Muscle layer of duodenum (tissue), 2 donors: Measurements from ENCODE around the gene PI4KA.
"Not testable (repeated sequence)": the region's sequence is repeated elsewhere in the genome, so short reads cannot be mapped to it uniquely, and the experiment has no call there.

Experiments used
- H3K27ac ChIP-seq: one replicate; pipeline ENCODE4 v1.7.0; 2013; ENCODE audit warnings: mild to moderate bottlenecking, low read length
- H3K27me3 ChIP-seq: one replicate; pipeline ENCODE4 v1.7.0; 2013; ENCODE audit warnings: low read depth, mild to moderate bottlenecking, control low read depth, low read length
- H3K36me3 ChIP-seq, 2 donors: one replicate each; pipeline ENCODE4 v1.7.0; 2013; ENCODE audit warnings: low read length in 2 of 2, control low read depth in 1 of 2, mild to moderate bottlenecking in 1 of 2; ENCODE audit not compliant: insufficient read depth in 2 of 2, control insufficient read depth in 1 of 2
- H3K4me1 ChIP-seq, 2 donors: one replicate each; pipeline ENCODE4 v1.7.0; 2013; ENCODE audit warnings: low read length in 2 of 2, mild to moderate bottlenecking in 2 of 2, control low read depth in 1 of 2, moderate library complexity in 1 of 2; ENCODE audit not compliant: insufficient read depth in 2 of 2, control insufficient read depth in 1 of 2
- H3K4me3 ChIP-seq, 2 donors: one replicate each; pipeline ENCODE4 v1.7.0; 2013; ENCODE audit warnings: low read length in 2 of 2, low read depth in 1 of 2, mild to moderate bottlenecking in 1 of 2
- H3K9me3 ChIP-seq, 2 donors: one replicate each; pipeline ENCODE4 v1.7.0; 2013; ENCODE audit warnings: low read length in 2 of 2, control low read depth in 1 of 2, mild to moderate bottlenecking in 1 of 2; ENCODE audit not compliant: control insufficient read depth in 1 of 2
- donor health status: healthy.

PI4KA gene

DNA sequence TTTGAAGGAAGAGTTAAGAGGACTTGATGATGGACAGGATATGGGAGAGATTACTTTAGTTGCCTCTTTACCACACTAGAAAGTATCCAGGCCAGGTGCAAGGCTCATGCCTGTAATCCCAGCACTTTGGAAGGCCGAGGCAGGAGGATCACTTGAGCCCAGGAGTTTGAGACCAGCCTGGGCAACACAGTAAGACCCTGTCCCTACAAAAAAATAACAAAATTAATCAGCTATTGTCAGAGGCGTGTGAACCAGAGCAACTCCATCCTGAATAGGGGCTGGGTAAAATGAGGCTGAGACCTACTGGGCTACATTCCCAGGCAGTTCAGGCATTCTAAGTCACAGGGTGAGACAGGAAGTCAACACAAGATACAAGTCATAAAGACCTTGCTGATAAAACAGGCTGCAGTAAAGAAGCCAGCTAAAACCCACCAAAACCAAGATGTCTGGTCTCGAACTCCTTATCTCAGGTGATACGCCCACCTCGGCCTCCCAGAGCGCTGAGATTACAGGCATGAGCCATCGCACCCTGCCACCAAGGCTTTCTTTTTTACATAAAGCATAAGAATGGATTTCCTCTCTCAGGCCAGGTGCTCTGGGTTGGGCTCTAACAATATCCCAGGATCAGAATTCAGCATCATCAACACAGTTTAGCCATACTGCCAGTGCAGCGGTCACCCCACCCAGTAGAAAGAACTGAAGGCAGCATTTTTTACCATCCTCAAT lies 17.8 kb downstream of the PI4KA start:
- H3K27me3 ChIP-seq = no peaks in the 10 kb centered on the region
- no peaks in the 10 kb centered on the region for H3K36me3 ChIP-seq
- no peaks in the 10 kb centered on the region for H3K9me3 ChIP-seq
- peaks cover 0 to 6% of the 10 kb centered on the region in 2 donors for H3K4me1 ChIP-seq
- H3K4me3 ChIP-seq = no peak overlapping the region
- no peak overlapping the region for H3K27ac ChIP-seq

DNA sequence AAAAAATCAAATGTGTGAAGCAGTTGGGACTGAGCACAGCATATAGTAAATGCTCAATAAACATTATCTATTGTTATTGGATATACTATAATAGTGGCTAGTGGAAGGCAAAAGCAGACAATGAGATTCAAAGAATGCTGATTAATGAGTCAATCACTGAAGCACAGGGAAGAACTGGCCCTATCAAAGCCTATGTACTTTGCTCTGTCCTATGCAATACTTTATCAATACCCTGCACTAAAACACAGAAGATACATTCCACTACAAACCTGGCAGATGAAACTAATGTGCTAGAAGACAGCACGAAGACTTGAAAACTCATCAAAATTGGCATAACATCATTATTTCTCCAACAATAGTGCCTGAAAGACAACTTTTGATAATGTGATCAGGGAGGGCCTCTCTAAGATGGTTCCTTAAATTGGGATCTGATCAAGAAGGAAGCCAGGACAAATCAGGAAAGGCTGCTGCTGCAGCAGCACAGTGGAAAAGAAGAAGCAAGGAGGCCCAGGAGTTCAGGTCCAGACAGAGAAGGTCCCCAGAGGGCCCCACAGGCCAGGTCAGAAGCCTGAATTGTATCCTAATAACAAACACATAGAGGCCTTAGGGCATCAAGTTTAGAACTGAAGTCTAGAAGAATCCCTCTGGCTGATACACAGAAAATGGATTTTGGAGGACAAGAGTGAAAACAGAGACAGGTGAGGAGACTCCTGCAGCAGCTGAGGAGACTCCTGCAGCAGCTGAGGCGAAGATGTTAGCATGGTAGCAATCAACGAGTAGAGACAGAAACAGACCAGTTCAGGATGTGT lies 18.6 kb downstream of the PI4KA start:
- Histone ChIP-seq H3K4me1 (peaks cover 0 to 7% of the 10 kb centered on the region in 2 donors), H3K27ac (no peak overlapping the region), H3K9me3 (no peaks in the 10 kb centered on the region), H3K4me3 (no peak overlapping the region), H3K36me3 (no peaks in the 10 kb centered on the region), H3K27me3 (no peaks in the 10 kb centered on the region)

DNA sequence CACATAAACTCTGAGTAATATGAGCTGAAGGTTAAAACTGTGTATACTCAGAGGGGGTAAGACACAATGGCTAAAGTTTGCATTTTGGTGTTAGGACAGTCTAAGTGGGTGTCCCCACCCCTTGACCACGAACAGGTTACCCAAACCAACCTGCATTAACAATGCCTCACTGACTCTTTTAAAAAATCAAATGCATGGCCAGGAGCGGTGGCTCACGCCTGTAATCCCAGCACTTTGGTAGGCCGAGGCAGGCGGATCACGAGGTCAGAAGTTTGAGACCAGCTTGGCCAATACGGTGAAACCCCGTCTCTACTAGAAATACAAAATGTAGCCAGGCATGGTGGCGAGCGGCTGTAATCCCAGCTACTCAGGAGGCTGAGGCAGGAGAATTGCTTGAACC lies 19.3 kb downstream of the PI4KA start:
- not testable (repeated sequence) for H3K27ac ChIP-seq, H3K27me3 ChIP-seq, H3K36me3 ChIP-seq, H3K9me3 ChIP-seq, H3K4me3 ChIP-seq
- peaks cover 0 to 12% of the 10 kb centered on the region in 2 donors for H3K4me1 ChIP-seq

DNA sequence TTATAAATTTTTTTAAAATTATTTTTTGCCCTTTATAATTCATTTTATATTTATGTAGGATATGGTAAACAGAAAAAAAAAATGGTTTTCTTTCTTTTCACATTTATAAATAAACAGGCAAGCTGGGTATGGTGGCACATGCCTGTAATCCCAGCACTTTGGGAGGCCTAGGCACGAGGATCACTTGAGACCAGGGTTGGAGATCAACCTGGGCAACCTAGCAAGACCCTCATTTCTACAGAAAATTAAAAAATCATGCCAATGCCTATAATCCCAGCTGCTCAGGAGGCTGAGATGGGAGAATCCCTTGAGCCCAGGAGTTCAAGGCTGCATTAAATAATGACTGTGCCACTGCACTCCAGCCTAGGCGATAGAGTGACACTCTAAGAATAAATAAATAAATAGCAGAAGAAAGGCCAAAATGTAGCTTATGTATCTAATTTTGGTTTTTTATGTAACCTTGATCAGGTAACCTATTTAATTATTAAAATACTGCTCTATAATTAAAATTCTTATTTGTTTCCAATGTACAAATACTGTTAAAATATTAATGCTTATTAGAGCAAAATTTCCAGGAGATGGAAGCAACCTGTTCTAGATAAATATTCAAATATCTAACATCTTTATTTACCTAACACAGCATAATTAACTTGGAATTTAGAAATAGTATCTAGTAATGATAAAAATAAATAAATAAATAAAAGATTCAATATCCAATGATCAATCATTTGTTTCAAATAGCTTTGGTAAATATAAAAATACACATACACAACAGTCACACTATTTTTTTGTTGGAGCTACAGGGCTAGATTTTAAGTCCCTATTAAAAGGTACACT lies 21.4 kb downstream of the PI4KA start:
- H3K4me3 ChIP-seq = no peak overlapping the region
- no peak overlapping the region for H3K27ac ChIP-seq
- H3K9me3 ChIP-seq = no peaks in the 10 kb centered on the region
- H3K4me1 ChIP-seq = peaks cover 0 to 15% of the 10 kb centered on the region in 2 donors
- no peaks in the 10 kb centered on the region for H3K27me3 ChIP-seq
- peaks cover 12 to 14% of the 10 kb centered on the region in 2 donors for H3K36me3 ChIP-seq

DNA sequence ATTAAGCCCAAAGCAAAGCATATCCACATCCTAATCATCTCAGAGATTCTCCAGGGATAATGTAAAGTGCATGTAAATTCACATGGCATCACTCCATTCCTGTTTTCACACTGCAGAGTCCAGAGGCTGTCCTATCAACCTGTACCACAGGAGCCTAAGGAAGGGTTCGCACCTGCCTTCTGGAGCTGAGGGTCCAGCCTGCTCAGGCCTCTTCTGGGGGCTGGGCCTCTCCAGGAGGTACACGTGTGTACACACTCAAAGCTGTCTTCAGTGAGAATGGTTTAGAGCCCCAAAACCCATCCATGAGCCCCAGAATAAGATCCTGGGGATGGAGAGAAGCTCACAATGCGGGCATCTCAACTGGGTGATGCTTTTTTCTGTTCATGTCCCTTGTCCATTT lies 23.9 kb downstream of the PI4KA start:
- H3K27ac ChIP-seq = no peak overlapping the region
- no peaks in the 10 kb centered on the region for H3K9me3 ChIP-seq
- peaks cover 14 to 19% of the 10 kb centered on the region in 2 donors for H3K36me3 ChIP-seq
- no peak overlapping the region for H3K4me3 ChIP-seq
- H3K4me1 ChIP-seq = peaks cover 0 to 15% of the 10 kb centered on the region in 2 donors
- H3K27me3 ChIP-seq = no peaks in the 10 kb centered on the region

DNA sequence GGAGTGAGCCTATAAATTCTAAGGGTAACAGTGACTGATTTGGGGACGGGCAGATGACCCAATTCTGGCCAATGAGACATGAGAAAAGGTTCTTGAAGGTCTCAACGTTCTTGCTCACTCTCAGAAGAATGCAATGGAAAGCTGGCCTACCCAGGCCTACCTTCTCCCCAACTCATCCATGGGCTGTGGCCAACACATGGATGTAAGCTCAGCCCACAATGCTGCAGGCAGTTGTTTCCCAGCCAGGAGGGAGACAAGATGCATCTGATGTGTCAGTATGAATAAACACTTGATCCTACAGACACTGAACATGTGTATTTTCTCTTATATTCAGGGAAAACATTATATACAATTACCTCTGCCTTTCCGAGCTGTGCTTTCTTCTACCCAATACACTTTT lies 24.4 kb downstream of the PI4KA start:
- Histone ChIP-seq H3K36me3 (peaks cover 14 to 19% of the 10 kb centered on the region in 2 donors), H3K4me3 (no peak overlapping the region), H3K27me3 (no peaks in the 10 kb centered on the region), H3K27ac (no peak overlapping the region), H3K9me3 (no peaks in the 10 kb centered on the region), H3K4me1 (peaks cover 0 to 15% of the 10 kb centered on the region in 2 donors)

DNA sequence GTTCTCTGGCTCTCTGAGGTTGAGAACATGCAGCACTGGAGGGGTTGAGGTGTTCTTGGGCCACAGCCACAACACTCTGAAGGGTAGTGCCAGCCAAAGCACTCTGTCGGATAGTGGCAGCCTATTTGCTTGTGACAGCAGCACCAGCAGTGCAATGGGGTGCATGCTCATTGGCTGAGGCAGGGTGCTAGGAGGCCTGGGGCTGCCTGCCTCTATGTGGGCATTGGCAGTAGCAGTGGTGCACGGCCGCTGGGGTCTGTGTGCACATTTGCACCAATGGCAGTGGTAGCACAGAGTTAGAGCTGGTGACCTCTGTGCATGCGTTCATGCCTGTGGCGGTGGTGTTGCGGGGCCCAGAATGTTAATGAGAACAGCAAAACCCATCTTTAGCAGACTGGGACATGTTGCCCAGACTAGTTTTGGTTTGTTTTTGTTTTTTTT lies 25.4 kb downstream of the PI4KA start:
- H3K4me1 ChIP-seq = peaks cover 0 to 15% of the 10 kb centered on the region in 2 donors
- no peaks in the 10 kb centered on the region for H3K9me3 ChIP-seq
- H3K4me3 ChIP-seq = no peak overlapping the region
- H3K27me3 ChIP-seq = no peaks in the 10 kb centered on the region
- peaks cover 14 to 23% of the 10 kb centered on the region in 2 donors for H3K36me3 ChIP-seq
- no peak overlapping the region for H3K27ac ChIP-seq

DNA sequence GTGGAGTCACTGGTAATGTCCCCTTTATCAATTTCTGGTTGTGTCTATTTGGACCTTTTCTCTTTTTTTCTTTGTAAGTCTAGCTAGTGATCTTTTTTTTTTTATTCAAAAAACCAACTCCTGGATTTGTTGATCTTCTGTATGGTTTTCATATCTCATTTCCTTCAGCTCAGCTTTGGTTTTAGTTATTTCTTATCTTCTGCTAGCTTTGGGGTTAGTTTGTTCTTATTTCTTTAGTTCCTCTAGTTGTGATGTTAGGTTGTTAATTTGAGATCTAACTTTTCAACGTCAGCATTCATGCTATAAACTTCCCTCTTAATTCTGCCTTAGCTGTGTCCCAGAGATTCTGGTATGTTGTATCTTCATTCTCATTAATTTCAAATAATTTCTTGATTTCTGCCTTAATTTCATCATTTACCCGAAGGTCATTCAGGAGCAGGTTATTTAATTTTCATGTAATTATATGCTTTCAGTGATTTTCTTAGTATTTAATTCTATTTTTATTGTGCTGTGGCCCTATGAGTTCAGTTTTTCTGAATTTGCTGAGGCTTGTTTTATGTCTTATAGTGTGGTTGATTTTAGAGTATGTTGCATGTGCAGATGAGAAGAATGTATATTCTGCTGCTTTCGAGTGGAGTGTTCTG lies 29.0 kb downstream of the PI4KA start:
- Histone ChIP-seq H3K4me3 (no peak overlapping the region), H3K4me1 (peaks cover 0 to 4% of the 10 kb centered on the region in 2 donors), H3K27ac (no peak overlapping the region), H3K36me3 (peaks cover 18 to 30% of the 10 kb centered on the region in 2 donors), H3K9me3 (no peaks in the 10 kb centered on the region), H3K27me3 (no peaks in the 10 kb centered on the region)

DNA sequence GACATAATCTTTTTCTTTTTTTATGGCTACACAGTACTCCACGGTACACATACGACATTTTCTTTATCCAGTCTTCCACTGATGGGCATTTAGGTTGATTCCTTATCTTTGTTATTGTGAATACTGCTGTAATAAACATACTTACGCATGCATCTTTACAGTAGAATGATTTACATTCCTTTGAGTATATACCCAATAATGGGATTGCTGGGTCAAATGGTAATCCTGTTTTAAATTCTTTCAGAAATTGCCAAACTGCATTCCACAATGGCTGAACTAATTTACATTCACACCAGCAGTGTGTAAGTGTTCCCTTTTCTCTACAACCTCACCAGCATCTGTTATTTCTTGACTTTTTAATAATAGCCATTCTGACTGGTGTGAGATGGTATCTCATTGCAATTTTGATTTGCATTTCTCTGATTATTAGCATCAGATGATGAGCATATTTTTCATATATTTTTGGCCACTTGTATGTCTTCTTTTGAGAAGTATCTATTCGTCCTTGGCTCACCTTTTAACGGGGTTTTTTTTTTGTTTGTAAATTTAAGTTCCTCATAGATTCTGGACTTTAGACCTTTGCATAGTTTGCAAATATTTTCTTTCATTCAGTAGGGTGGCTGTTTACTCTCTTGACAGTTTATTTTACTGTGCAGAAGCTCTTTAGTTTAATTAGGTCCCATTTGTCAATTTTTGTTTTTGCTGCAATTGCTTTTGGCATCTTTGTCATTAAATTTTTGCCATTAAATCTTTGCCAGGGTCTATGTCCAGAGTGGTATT lies 32.0 kb downstream of the PI4KA start:
- not testable (repeated sequence) for H3K9me3 ChIP-seq, H3K4me3 ChIP-seq, H3K27ac ChIP-seq, H3K4me1 ChIP-seq, H3K27me3 ChIP-seq
- peaks cover 16 to 35% of the 10 kb centered on the region in 2 donors for H3K36me3 ChIP-seq

DNA sequence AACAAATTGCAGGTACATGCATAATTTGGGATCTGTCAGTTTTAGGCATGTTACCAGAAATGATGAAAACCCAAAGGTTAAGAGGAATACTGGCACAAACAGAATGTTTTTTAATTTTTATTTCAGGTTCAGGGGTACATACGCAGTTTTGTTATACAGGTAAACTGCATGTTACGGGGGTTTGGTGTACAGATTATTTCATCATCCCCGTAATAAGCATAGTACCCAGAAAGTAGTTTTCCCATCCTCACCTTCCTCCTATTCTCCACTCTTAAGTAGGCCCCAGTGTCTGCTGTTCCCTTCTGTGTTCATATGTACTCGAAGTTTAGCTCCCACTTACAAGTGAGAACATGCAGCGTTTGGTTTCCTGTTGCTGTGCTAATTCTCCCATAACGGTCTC lies 33.0 kb downstream of the PI4KA start:
- no peak overlapping the region for H3K27ac ChIP-seq
- H3K36me3 ChIP-seq = peaks cover 18 to 37% of the 10 kb centered on the region in 2 donors
- H3K4me3 ChIP-seq = no peak overlapping the region
- H3K4me1 ChIP-seq = no peaks in the 10 kb centered on the region
- H3K9me3 ChIP-seq = no peaks in the 10 kb centered on the region
- no peaks in the 10 kb centered on the region for H3K27me3 ChIP-seq
